ENCODE data around the gene MYH9.

DNA sequence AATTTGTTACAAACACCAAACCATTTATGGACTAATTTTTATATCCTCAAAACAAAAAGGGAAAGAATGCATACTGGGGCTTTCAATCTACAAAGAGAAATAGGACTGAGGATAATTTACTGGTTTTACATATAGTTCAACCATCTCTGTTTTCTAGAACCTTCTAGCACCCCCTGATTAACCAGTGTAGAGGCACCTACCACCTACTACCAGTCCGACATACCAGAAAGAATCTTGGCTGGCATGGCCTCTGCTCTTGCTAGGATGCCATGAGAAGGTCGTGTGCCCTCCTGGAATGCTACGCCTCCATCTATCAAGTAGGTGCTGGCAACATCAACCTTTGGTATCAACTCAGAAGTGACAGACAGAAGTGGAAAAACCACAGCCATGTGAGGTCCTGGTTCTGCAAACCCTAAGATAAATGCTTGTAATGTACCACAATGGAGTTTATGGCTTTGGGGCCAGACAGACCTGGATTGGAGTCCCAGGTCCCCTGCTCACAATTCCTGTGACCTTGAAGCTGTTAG, 28.2 kb downstream of the MYH9 start:
- TF ChIP-seq, protein P1, sequence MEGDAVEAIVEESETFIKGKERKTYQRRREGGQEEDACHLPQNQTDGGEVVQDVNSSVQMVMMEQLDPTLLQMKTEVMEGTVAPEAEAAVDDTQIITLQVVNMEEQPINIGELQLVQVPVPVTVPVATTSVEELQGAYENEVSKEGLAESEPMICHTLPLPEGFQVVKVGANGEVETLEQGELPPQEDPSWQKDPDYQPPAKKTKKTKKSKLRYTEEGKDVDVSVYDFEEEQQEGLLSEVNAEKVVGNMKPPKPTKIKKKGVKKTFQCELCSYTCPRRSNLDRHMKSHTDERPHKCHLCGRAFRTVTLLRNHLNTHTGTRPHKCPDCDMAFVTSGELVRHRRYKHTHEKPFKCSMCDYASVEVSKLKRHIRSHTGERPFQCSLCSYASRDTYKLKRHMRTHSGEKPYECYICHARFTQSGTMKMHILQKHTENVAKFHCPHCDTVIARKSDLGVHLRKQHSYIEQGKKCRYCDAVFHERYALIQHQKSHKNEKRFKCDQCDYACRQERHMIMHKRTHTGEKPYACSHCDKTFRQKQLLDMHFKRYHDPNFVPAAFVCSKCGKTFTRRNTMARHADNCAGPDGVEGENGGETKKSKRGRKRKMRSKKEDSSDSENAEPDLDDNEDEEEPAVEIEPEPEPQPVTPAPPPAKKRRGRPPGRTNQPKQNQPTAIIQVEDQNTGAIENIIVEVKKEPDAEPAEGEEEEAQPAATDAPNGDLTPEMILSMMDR (IDR thresholded peaks at IDR 0.05; ENCODE audit: poor library complexity, severe bottlenecking): no peak
- TF ChIP-seq EZH2 (IDR thresholded peaks at IDR 0.05; ENCODE audit: borderline replicate concordance, insufficient read depth, low read length, poor library complexity, severe bottlenecking) (no peak), POLR2AphosphoS5 (IDR thresholded peaks at IDR 0.05) (no peak), SMC3 (conservative IDR thresholded peaks at IDR 0.05; ENCODE audit: poor library complexity) (no peak), EP300 (conservative IDR thresholded peaks at IDR 0.05; ENCODE audit: poor library complexity, severe bottlenecking) (no peak), MXI1 (conservative IDR thresholded peaks at IDR 0.05; ENCODE audit: poor library complexity, severe bottlenecking) (no peak), TAF1 (IDR thresholded peaks at IDR 0.05; ENCODE audit: low read depth) (no peak), RAD21 (conservative IDR thresholded peaks at IDR 0.05) (no peak)
- TF ChIP-seq, protein P2, sequence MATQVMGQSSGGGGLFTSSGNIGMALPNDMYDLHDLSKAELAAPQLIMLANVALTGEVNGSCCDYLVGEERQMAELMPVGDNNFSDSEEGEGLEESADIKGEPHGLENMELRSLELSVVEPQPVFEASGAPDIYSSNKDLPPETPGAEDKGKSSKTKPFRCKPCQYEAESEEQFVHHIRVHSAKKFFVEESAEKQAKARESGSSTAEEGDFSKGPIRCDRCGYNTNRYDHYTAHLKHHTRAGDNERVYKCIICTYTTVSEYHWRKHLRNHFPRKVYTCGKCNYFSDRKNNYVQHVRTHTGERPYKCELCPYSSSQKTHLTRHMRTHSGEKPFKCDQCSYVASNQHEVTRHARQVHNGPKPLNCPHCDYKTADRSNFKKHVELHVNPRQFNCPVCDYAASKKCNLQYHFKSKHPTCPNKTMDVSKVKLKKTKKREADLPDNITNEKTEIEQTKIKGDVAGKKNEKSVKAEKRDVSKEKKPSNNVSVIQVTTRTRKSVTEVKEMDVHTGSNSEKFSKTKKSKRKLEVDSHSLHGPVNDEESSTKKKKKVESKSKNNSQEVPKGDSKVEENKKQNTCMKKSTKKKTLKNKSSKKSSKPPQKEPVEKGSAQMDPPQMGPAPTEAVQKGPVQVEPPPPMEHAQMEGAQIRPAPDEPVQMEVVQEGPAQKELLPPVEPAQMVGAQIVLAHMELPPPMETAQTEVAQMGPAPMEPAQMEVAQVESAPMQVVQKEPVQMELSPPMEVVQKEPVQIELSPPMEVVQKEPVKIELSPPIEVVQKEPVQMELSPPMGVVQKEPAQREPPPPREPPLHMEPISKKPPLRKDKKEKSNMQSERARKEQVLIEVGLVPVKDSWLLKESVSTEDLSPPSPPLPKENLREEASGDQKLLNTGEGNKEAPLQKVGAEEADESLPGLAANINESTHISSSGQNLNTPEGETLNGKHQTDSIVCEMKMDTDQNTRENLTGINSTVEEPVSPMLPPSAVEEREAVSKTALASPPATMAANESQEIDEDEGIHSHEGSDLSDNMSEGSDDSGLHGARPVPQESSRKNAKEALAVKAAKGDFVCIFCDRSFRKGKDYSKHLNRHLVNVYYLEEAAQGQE (IDR thresholded peaks at IDR 0.05; ENCODE audit: borderline replicate concordance): no peak
